WI38 (cell line): ENCODE measurements around the gene EOMES.

Experiments used
- H3K4me3 ChIP-seq: 2 replicates; pipeline ENCODE4 v1.5.1; 2011; ENCODE audit warnings: low read depth, mild to moderate bottlenecking, control low read depth, low read length
- CTCF ChIP-seq: IDR thresholded peaks from 2 replicates; pipeline ENCODE4 v1.5.1; 2012; ENCODE audit warnings: low read depth, mild to moderate bottlenecking, control low read depth, low read length

Gene EOMES

GRCh38 chr3:27670619-27671018 lies 51.5 kb downstream of the EOMES start:
- TF ChIP-seq CTCF = no peak
- H3K4me3 ChIP-seq = no peak overlapping the region

GRCh38 chr3:27669591-27669990 lies 52.5 kb downstream of the EOMES start:
- H3K4me3 ChIP-seq = no peak overlapping the region
- no peak for TF ChIP-seq CTCF

DNA sequence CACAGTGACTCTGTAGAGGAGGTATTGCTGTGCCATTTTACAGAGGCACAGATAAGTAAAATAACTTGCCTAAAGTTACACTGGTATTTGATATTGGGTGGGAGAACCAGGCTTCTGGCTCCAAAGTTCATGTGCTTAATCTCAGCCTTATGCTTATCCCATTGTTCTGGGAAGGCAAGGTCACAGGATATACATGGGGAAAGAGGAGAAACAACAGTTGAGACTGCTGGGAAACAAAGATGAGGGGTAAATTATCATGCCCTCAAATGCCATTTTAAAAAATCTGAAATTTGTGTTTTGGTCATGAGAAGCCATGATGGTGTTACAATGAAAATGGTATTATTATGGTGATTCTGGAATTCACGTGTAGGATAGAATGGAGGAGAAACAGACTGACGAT lies 54.4 kb downstream of the EOMES start:
- no peak for TF ChIP-seq CTCF
- H3K4me3 ChIP-seq = no peak overlapping the region

- H3K4me3 ChIP-seq = no peak overlapping the region
- TF ChIP-seq CTCF = no peak
These were observed 55.4 kb downstream of the EOMES start for GRCh38 chr3:27666708-27667107.

DNA sequence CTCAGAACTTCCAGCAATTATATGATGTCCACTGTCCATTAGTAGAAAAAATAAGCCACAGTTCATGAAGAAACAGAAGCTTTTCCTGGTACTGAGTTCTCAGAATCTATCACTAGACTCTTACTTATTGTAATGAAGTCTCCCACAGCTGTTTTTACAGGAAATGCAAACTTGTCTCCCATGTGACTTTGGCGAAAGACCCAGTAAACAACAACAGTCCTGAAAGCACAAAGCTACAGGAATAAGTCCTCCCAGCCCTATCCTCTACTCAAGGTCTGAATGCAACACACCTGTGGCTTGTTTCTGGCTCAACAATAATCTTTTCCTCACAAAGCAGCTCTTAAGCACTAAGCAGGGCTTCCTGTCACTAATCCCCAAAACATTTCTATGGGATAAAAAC lies 55.9 kb downstream of the EOMES start:
- no peak for TF ChIP-seq CTCF
- H3K4me3 ChIP-seq = no peak overlapping the region
